NCI-H1092 treated with DMSO at 0.1 percent for 48 hours (cell line): Measurements from ENCODE around the gene DIP2A.

Experiments used
- DNase-seq: peaks from one replicate; lab custom pipeline; 2025; lab: John Stamatoyannopoulos, UW

The DIP2A gene

GRCh38 chr21:46537026-46537425, 78.3 kb downstream of the DIP2A start:
- DNase-seq, result no peak

DNA sequence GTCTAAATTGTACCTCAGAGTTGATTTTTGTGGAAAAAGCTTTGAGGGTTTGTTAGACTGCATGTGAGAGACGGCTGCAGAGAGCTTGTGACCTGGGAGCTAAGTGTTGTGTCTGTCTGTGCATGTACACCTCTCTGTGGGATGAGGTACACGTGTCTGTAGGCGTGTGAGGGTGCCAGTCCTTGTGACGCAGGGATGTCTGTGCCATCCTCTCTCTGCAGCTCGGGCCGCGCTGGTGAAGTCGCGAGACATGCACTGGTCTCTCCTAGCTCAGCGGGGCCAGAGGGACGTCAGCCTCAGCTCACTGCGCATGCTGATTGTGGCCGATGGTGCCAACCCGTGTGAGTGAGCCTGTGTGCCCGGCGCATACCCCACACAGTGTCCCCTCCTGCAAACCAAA, 79.6 kb downstream of the DIP2A start:
- DNase-seq, result no peak

GRCh38 chr21:46538851-46539666, 80.4 kb downstream of the DIP2A start:
- DNase-seq, result no peak

DNA sequence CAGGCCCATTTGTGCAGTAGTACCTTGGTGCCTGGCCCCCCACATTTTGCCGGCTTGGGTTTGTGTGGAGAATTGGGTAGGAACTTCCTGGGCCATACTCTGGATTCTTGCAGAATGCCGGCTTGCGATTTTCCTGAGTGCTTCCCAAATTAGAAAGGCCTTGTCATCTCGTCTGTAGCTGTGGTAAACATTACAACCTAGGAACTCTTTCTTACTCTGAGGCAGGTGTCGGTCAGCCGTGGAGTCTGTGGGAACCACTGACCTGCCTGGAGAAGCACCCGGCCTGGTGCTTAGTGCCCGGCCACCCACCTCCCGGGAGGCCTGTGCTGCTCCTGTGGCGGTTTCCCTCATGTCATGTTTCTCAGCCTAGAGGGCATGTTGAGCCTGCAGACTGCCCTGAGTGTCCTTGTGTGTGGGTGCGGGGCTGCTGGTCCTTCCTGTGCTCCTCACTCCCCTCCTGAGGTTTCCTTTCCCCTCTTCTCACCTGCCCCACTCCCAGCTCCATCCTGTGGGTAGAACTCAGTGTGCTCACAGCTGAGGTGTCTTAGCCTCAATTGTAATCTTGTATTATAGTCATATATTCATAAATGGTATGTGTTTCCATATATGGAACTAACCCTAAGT, 81.5 kb downstream of the DIP2A start:
- DNase-seq, result no peak

DNA sequence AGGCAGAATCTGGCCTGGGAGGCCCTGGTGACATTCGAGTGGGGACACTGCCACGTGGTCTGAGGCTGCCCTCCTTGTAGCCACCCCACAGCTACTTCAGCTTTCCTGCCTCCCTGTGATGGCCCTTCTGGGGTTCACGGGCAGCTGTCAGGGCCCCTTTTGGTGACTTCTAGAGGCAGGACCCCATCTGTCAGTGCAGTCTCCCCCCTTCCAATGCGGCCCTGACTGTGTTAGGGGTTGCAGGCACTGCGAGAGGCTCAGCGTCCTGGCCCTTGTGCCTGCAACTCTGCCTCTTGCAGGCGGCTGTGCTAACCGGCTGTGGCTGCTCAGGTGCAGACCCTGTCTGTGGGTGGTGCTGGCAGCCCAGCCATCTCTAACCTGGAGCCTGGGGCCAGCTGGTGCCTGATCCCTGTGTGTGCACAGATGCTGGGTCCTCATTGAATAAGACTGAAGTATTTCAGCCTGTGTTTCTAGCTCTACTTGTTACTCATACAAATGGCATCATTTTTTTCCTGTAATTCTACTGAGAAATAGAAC, 84.0 kb downstream of the DIP2A start:
- DNase-seq, result no peak

DNA sequence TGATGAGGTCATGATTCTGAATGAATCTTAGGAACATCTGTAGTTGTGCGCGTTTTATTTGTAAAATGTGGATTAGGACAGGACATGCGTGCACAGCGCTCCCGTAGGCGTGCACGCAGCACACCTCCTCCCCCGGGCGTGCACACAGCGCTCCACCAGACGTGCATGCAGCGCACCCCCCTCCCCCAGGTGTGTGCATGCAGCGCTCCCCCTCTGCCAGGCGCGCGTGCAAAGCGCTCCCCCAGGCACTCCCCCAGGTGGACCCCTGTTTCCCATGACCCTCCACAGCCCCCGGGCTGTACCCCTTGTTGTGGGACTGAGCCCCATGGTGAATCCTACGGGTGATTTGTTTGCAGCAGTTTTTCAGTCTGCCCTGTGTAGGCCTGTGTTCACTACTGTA, 84.6 kb downstream of the DIP2A start:
- no peak for DNase-seq

DNA sequence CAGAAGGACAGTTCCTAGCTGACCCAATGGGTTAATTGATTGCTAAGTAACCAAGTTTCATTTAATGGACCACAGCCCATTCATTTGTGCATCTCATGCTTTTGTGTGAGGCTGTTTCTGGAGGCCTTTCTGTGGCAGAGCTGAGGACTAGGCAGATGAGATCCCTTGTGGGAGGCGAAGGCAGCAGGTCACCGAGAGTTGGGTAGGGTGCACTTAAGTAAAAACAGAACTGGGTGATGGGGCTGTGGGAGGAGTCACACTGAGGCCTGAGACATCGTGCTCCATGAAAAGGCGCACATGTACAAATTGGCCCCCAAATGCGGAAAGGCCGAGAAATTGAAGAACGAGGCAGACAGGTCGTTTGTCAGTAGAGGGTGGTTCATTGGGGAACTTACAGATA, 85.3 kb downstream of the DIP2A start:
- no peak for DNase-seq

DNA sequence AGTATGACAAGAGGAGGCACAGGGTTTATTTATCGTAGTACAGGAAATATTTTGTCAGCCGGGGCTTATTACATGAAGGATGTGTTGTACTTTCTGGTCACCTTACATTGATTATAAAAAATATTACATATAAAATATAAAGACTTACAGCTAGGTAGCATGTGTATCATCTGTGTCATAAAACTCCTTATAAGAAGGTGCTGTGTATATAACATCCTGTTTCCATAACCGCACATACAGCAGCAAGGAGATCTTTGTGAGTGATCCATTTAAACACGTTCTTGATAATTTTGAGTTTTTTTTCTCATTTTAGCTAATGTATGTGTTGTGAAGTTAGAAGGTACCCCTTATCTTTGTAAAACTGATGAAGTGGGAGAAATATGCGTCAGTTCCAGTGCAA, 86.1 kb downstream of the DIP2A start:
- no peak for DNase-seq

- no peak for DNase-seq
Observed at GRCh38 chr21:46545363-46545762, 86.7 kb downstream of the DIP2A start.

- DNase-seq, result no peak
Observed at GRCh38 chr21:46545911-46546310, 87.2 kb downstream of the DIP2A start.

GRCh38 chr21:46546799-46547198, 88.1 kb downstream of the DIP2A start:
- no peak for DNase-seq

- DNase-seq, result no peak
Observed at GRCh38 chr21:46549650-46550049, 91.0 kb downstream of the DIP2A start.

GRCh38 chr21:46550116-46550941, 91.6 kb downstream of the DIP2A start:
- DNase-seq, result no peak

DNA sequence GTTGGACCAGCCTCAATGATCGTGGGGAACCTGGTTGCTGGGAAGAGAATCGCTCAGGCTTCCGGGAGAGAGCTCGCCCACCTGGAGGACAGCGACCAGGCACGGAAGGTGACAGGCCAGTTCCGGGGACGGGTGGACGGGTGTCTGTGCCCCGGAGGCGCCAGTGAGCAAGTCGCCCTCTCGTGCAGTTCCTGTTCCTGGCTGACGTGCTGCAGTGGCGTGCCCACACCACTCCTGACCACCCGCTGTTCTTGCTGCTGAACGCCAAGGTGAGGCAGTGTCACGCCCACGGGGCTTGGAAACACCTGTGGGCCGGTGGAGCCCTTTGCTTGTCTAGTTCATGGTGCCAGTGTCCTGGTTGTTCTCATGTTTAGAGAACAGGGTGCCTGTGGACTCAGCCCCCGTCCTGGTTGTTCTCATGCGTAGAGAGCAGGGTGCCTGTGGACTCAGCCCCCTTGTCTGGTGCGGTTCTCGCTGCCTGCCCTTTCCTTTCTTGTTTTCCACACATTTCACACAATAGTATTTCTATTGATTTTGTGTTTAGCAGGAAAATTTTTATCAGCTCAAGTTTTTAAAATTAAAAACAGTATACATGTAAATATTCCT, 93.0 kb downstream of the DIP2A start:
- DNase-seq, result no peak

GRCh38 chr21:46552274-46552673, 93.6 kb downstream of the DIP2A start:
- DNase-seq, result no peak

DNA sequence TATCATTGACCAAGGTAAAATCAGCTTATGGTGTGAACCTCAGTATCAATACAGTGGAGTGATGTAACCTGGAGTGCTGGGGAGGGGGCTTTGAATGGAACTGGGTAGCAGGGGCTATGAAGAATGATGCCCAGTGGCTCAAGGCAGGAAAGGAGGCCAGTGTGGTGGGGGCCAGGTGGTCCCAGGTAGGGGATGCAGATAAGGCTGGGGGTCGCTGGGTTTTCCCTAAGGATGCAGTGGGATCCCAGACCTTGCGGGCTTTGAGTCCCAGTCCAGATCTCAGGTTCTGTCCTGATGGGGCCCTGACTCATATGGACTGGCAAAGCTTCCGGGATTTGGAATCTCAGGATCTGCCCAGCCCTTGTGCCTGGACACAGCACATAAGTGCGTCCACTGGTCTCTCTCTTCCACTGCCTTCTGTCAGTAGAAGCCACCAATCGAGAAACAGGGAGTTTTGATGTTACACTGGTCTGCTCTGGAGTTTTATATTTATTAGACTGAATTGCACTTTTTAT, 94.2 kb downstream of the DIP2A start:
- no peak for DNase-seq

DNA sequence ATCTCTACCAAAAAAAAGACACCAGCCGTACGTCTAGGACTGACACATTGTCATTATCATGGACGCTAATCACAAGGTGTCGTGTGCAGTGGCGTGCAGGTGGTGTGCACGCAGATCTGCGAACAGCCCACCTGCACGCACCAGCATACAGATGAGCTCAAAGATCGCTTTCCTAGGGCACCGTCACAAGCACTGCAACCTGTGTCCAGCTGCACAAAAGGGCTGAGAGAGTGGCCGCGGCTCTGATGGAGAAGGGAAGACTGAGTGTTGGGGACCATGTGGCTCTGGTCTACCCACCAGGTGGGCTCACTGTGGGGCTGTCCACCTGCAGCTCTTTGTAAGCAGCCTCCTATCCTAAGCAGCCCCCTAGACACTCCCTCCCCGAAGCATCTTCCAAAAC, 95.3 kb downstream of the DIP2A start:
- no peak for DNase-seq

- DNase-seq, result no peak
Observed at GRCh38 chr21:46554431-46555224, 95.9 kb downstream of the DIP2A start.

GRCh38 chr21:46555225-46555617, 96.5 kb downstream of the DIP2A start:
- DNase-seq, result no peak

- no peak for DNase-seq
Observed at GRCh38 chr21:46555678-46556077, 97.0 kb downstream of the DIP2A start.

DNA sequence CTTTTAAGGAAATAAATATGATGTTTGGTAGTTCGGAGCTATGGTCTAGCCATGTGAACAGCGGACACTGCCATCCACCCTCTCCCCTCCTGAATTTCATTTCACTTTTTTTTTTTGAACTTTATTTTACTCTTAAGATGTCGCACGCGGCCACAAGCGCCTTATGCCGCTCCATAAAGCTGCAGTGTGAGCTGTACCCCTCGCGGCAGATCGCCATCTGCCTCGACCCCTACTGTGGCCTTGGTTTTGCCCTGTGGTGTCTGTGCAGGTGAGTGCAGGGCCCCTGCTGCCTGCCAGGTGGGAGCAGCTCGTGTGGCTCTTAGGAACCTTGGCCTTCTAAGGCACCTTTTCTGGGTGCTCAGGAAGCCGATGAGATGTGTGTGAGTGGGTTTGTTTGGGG, 98.1 kb downstream of the DIP2A start:
- no peak for DNase-seq
